Measurements from ENCODE around the gene SSR4. TPM values are rescaled to one million over a fixed set of nuclear protein-coding genes. Genes with fewer than 3 reads are reported as not detected.

Gene SSR4
- total RNA-seq, 1 experiment from 2014 or later: 203 TPM

DNA sequence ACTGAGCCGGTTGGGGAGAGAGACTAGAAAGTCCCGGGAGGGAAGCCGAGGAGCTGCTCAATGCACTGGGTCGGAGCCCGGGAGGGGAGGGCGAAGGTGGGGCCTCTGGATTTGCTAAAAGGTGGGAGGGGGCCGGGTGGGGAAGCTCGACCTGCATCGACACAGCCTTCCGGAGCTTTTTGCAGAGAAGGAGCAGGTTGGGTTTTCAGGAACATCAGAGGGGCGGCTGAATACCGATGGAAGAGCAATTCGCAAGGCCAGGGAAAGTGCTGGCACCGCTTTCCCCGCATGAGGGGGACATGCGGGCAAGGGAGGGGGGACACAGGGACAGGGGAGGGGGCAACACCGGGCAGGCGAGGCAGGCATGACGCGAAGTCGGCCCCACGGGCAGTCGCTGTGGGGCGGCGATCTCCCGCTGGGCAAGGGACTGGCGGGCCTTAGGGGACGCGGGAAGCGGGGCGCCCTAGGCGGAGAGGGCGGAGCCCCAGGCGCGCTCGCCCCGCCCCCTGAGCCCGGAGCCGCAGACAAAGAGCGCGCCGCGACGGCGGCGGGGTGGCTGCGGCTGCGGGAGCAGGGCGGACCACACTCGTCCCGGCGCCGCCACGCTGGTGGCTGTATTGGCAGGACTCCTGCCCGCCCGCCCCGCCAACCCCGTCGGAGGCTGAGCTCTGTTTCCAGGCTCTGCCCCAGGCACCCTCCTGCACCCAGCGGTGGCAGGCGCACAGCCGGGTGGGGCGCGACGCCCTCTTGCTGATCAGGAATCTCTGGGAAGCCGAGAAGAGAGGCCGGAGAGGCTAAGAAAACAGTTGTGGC, 24.3 kb downstream of the SSR4 start:
- Mint-ChIP-seq H3K36me3 (0 out of 2 replicates have a peak, but pooled peaks cover 2% of the 10 kb centered on the region), H3K9me3 (no peaks in the 10 kb centered on the region), H3K27me3 (ENCODE audit: low read depth) (no peaks in the 10 kb centered on the region), H3K4me3 (peak overlapping the region; percentile 60), H3K4me1 (peaks cover 52% of the 10 kb centered on the region), H3K27ac (peak overlapping the region; percentile 98; the same call in 1 of the 2 replicates)
- CTCF ChIA-PET: interaction anchor here (0.6 to 1.9 kb wide), 8 partner anchors 10 to 279 kb away, joined by 3 to 5 read pairs (median 4); no protein-coding TSS in a partner anchor
- no peak for TF ChIP-seq SMAD3 (CRISPR knock-in tag; IDR thresholded peaks at IDR 0.05; ENCODE audit: borderline replicate concordance)
- TF ChIP-seq ZNF423 (CRISPR knock-in tag; IDR thresholded peaks at IDR 0.05): peak; percentile 42; the same call in 1 of the 2 replicates
- POLR2A ChIA-PET: interaction anchor here (0.6 to 1.8 kb wide), 4 partner anchors 24 to 709 kb away, joined by 3 to 7 read pairs (median 6); partner anchors contain the start of genes IDH3G and SSR4
- DNase-seq (ENCODE audit: low spot score) (peak; percentile 66), ATAC-seq (peak; percentile 70)

DNA sequence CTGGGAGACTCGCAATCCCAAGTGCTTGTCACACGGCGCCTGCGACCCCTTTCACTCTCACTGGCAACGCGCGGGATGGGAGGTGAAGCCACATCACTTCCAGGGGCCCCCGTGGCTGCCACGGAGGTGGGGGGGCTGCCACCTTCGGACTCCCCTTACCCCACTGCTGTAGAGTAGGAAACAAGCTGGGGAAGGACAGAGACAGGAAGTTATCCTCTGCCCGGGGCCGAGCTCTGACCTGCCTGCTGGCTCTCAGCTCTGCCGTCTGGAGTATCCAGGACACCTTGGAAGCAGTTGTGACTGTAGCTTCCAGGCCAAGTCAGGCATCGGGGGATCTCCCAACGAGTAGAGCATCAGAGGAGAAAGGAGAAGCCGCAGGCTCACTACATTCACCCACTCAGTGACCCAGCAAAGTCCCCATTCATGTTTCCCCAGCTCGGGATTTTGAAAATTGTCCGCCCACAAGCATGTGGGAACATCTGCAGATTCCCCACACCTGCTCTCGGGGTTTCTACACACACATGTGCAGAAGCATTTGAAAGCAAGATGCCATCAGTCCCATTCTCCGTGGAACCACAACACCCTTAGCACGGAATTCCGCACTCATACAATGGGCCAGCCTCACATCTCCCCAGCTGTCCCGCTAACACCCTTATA, 25.0 kb downstream of the SSR4 start:
- H3K27ac Mint-ChIP-seq: peak overlapping the region; percentile 98
- peaks cover 58% of the 10 kb centered on the region for H3K4me1 Mint-ChIP-seq
- peak; percentile 25 for ATAC-seq

DNA sequence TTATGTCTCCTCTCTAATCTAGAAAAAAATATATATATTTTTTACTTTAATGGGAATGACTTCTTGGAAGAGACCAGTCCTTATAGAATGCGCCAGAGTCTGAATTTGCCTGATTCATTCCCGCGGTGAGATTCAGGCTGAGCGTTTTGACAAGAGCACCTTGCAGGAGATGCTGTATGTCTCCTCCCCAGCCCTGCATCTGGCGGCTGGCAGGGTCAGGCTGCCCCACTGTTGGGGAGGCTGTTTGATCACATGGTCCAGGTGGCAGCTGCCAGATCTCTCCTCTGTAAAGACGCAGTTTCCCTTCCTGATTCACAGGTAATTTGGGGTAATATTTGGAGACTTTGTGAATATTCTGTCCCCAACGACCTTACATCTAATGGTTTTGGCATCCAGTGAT, 26.1 kb downstream of the SSR4 start:
- ChIA-PET POLR2A (no interaction called here), CTCF (no interaction called here)
- H3K4me3 Mint-ChIP-seq: no peak overlapping the region
- H3K4me1 Mint-ChIP-seq: peaks cover 61% of the 10 kb centered on the region
- H3K36me3 Mint-ChIP-seq: 0 out of 2 replicates have a peak, but pooled peaks cover 2% of the 10 kb centered on the region
- H3K27me3 Mint-ChIP-seq (ENCODE audit: low read depth): no peaks in the 10 kb centered on the region
- H3K27ac Mint-ChIP-seq: peak overlapping the region; percentile 82
- ATAC-seq (no peak), DNase-seq (ENCODE audit: low spot score) (no peak)
- H3K9me3 Mint-ChIP-seq: no peaks in the 10 kb centered on the region
- TF ChIP-seq NFATC4 (CRISPR knock-in tag; IDR thresholded peaks at IDR 0.05): no peak
- TF ChIP-seq, protein P1, sequence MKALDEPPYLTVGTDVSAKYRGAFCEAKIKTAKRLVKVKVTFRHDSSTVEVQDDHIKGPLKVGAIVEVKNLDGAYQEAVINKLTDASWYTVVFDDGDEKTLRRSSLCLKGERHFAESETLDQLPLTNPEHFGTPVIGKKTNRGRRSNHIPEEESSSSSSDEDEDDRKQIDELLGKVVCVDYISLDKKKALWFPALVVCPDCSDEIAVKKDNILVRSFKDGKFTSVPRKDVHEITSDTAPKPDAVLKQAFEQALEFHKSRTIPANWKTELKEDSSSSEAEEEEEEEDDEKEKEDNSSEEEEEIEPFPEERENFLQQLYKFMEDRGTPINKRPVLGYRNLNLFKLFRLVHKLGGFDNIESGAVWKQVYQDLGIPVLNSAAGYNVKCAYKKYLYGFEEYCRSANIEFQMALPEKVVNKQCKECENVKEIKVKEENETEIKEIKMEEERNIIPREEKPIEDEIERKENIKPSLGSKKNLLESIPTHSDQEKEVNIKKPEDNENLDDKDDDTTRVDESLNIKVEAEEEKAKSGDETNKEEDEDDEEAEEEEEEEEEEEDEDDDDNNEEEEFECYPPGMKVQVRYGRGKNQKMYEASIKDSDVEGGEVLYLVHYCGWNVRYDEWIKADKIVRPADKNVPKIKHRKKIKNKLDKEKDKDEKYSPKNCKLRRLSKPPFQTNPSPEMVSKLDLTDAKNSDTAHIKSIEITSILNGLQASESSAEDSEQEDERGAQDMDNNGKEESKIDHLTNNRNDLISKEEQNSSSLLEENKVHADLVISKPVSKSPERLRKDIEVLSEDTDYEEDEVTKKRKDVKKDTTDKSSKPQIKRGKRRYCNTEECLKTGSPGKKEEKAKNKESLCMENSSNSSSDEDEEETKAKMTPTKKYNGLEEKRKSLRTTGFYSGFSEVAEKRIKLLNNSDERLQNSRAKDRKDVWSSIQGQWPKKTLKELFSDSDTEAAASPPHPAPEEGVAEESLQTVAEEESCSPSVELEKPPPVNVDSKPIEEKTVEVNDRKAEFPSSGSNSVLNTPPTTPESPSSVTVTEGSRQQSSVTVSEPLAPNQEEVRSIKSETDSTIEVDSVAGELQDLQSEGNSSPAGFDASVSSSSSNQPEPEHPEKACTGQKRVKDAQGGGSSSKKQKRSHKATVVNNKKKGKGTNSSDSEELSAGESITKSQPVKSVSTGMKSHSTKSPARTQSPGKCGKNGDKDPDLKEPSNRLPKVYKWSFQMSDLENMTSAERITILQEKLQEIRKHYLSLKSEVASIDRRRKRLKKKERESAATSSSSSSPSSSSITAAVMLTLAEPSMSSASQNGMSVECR (CRISPR knock-in tag; IDR thresholded peaks at IDR 0.05; ENCODE audit: borderline replicate concordance): no peak
- TF ChIP-seq JUN (CRISPR knock-in tag; IDR thresholded peaks at IDR 0.05): no peak
- TF ChIP-seq TEAD4 (CRISPR knock-in tag; IDR thresholded peaks at IDR 0.05): no peak
- TF ChIP-seq, protein P2, sequence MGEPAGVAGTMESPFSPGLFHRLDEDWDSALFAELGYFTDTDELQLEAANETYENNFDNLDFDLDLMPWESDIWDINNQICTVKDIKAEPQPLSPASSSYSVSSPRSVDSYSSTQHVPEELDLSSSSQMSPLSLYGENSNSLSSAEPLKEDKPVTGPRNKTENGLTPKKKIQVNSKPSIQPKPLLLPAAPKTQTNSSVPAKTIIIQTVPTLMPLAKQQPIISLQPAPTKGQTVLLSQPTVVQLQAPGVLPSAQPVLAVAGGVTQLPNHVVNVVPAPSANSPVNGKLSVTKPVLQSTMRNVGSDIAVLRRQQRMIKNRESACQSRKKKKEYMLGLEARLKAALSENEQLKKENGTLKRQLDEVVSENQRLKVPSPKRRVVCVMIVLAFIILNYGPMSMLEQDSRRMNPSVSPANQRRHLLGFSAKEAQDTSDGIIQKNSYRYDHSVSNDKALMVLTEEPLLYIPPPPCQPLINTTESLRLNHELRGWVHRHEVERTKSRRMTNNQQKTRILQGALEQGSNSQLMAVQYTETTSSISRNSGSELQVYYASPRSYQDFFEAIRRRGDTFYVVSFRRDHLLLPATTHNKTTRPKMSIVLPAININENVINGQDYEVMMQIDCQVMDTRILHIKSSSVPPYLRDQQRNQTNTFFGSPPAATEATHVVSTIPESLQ (CRISPR knock-in tag; IDR thresholded peaks at IDR 0.05): no peak
- no peak for TF ChIP-seq FOXJ3 (CRISPR knock-in tag; IDR thresholded peaks at IDR 0.05; ENCODE audit: borderline replicate concordance)
- TF ChIP-seq, protein P3, sequence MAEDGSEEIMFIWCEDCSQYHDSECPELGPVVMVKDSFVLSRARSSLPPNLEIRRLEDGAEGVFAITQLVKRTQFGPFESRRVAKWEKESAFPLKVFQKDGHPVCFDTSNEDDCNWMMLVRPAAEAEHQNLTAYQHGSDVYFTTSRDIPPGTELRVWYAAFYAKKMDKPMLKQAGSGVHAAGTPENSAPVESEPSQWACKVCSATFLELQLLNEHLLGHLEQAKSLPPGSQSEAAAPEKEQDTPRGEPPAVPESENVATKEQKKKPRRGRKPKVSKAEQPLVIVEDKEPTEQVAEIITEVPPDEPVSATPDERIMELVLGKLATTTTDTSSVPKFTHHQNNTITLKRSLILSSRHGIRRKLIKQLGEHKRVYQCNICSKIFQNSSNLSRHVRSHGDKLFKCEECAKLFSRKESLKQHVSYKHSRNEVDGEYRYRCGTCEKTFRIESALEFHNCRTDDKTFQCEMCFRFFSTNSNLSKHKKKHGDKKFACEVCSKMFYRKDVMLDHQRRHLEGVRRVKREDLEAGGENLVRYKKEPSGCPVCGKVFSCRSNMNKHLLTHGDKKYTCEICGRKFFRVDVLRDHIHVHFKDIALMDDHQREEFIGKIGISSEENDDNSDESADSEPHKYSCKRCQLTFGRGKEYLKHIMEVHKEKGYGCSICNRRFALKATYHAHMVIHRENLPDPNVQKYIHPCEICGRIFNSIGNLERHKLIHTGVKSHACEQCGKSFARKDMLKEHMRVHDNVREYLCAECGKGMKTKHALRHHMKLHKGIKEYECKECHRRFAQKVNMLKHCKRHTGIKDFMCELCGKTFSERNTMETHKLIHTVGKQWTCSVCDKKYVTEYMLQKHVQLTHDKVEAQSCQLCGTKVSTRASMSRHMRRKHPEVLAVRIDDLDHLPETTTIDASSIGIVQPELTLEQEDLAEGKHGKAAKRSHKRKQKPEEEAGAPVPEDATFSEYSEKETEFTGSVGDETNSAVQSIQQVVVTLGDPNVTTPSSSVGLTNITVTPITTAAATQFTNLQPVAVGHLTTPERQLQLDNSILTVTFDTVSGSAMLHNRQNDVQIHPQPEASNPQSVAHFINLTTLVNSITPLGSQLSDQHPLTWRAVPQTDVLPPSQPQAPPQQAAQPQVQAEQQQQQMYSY (CRISPR knock-in tag; IDR thresholded peaks at IDR 0.05): no peak
- TF ChIP-seq RELA (CRISPR knock-in tag; IDR thresholded peaks at IDR 0.05; ENCODE audit: borderline replicate concordance): no peak

More for the DNA sequence above, 25.0 kb downstream of the SSR4 start:
- TF ChIP-seq ESRRA (CRISPR knock-in tag; IDR thresholded peaks at IDR 0.05; ENCODE audit: borderline replicate concordance) (no peak), CREM (CRISPR knock-in tag; IDR thresholded peaks at IDR 0.05) (no peak), MYBL2 (CRISPR knock-in tag; IDR thresholded peaks at IDR 0.05) (no peak), JUN (CRISPR knock-in tag; IDR thresholded peaks at IDR 0.05) (no peak), GRHL2 (CRISPR knock-in tag; IDR thresholded peaks at IDR 0.05; ENCODE audit: insufficient replicate concordance, severe bottlenecking) (no peak), OVOL2 (CRISPR knock-in tag; IDR thresholded peaks at IDR 0.05; ENCODE audit: borderline replicate concordance) (no peak)
- TF ChIP-seq, protein P3 (CRISPR knock-in tag; IDR thresholded peaks at IDR 0.05): no peak
- DNase-seq (ENCODE audit: low spot score): no peak
- CTCF ChIA-PET: interaction anchor here (0.6 to 1.9 kb wide), 7 partner anchors 10 to 280 kb away, joined by 3 to 5 read pairs (median 3); no protein-coding TSS in a partner anchor
- POLR2A ChIA-PET: interaction anchor here (0.5 to 1.8 kb wide), 3 partner anchors 25 to 121 kb away, joined by 3 to 8 read pairs (median 6); partner anchors contain the start of genes IDH3G and SSR4
- no peaks in the 10 kb centered on the region for H3K27me3 Mint-ChIP-seq (ENCODE audit: low read depth)
- no peaks in the 10 kb centered on the region for H3K9me3 Mint-ChIP-seq
- peak overlapping the region; percentile 60 for H3K4me3 Mint-ChIP-seq
- H3K36me3 Mint-ChIP-seq: 0 out of 2 replicates have a peak, but pooled peaks cover 2% of the 10 kb centered on the region

Measured in WTC11 (cell line).